Kidney (tissue), 14 donors: ENCODE results near the gene WDFY2. TPM values are rescaled to one million over a fixed set of nuclear protein-coding genes. Genes with fewer than 3 reads are reported as not detected.

ENCODE experiments used
- DNase-seq, 5 donors: peaks; one replicate each; pipeline ENCODE4 v3.0.0-alpha.2; 2013 to 2020
- FAIRE-seq: peaks from 2 replicates; lab custom pipeline; 2012; peaks lifted over from hg19 to GRCh38; lab: Jason Lieb, UNC
- H3K27ac ChIP-seq, 2 donors: one replicate each; pipeline ENCODE4 v1.7.0; 2013; ENCODE audit warnings: low read depth in 2 of 2, low read length in 2 of 2, inconsistent platforms in 1 of 2
- H3K27me3 ChIP-seq: one replicate; pipeline ENCODE4 v1.7.1; 2013; ENCODE audit warnings: low read length, inconsistent platforms; ENCODE audit not compliant: control insufficient read depth, insufficient read depth
- H3K36me3 ChIP-seq, 3 donors: one replicate each; pipeline versions ENCODE4 v1.7.0 to v1.7.1; 2013; ENCODE audit warnings: low read length in 3 of 3, control low read depth in 1 of 3, inconsistent platforms in 1 of 3; ENCODE audit not compliant: insufficient read depth in 3 of 3, control insufficient read depth in 2 of 3
- H3K4me1 ChIP-seq, 3 donors: one replicate each; pipeline versions ENCODE4 v1.7.0 to v1.7.1; 2013; ENCODE audit warnings: low read length in 3 of 3, inconsistent platforms in 1 of 3, low read depth in 1 of 3; ENCODE audit not compliant: control insufficient read depth in 2 of 3, insufficient read depth in 2 of 3
- H3K4me3 ChIP-seq, 3 donors: one replicate each; pipeline versions ENCODE4 v1.7.0 to v1.8.1; 2013; ENCODE audit warnings: low read length in 3 of 3, control low read depth in 1 of 3, inconsistent platforms in 1 of 3
- H3K9ac ChIP-seq, 3 donors: one replicate each; pipeline versions ENCODE4 v1.7.0 to v1.7.1; 2013; ENCODE audit warnings: low read length in 3 of 3, control low read depth in 1 of 3, inconsistent platforms in 1 of 3
- H3K9me3 ChIP-seq, 3 donors: one replicate each; pipeline versions ENCODE4 v1.7.0 to v1.7.1; 2013; ENCODE audit warnings: low read length in 3 of 3, control low read depth in 1 of 3, inconsistent platforms in 1 of 3; ENCODE audit not compliant: control insufficient read depth in 2 of 3, insufficient read depth in 1 of 3
- intact Hi-C: fragments of 100-400 bp; cut with DNase I; formaldehyde crosslinking; loops from one replicate; pipeline ENCODE4 v1.11.1; 2022
- polyA plus RNA-seq: library from polyadenylated mRNA; stranded (reverse); fragments of 350-450 nt; fragmentation: Illumina TruSeq; extraction: RNeasy Lipid Tissue Mini Kit (QIAGEN cat#74804); gene quantifications from one replicate; pipeline ENCODE4 v1.2.3, GENCODE V29; 2014; ENCODE audit warnings: low read depth, low replicate concordance; ENCODE audit not compliant: insufficient read depth
- total RNA-seq: library from RNA; stranded (reverse); fragmentation: NEBNext Ultra II Directional; extraction: Animal tissue kit (Norgen Biotek cat#: 25700); gene quantifications from one replicate; pipeline ENCODE4 v1.2.1, GENCODE V29; 2021
- TF ChIP-seq, protein P1 (sequence below): IDR thresholded peaks from 3 replicates; pipeline ENCODE4 v1.5.1; 2012; ENCODE audit warnings: mild to moderate bottlenecking, moderate library complexity, borderline replicate concordance; ENCODE audit not compliant: insufficient read depth; ENCODE audit errors: extremely low read depth
- donor health status: control.
- donor health status: control.
- donor health status: control.
- donor health status: control.
- donor health status: control.
- donor health status: DM: yes; HTN: yes; CAD: no.
- donor health status: Normal renal cell carcinoma (clear cell type).

WDFY2 gene
- total and polyA plus RNA-seq, 2 donors from 2014 or later, result 4.8 to 13.0 TPM

DNA sequence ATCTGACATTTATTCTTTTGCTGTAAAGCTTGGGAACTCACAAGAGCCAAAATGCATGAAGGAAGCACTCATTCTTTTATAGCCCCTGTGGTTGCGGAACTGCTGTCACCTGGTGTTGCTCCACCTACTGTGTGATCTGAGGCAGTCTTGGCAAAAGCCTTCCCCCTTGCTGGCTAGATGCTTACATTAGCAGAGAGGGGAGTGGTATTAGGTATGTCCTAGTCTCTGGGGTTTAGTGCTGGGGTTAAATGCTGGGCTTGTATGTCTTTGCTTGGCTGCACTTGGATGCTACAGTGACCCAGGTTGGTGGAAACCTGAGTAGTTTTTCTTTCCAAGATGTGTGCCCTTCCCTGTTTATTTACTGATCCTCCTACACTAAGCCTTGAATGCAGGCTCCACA is 99.3 kb downstream of the WDFY2 start:
- H3K9me3 ChIP-seq, result no peaks in the 10 kb centered on the region
- DNase-seq (peak in 4 of 5 donors; percentile 69 to 93 (median 82)), FAIRE-seq (no peak)
- no peaks in the 10 kb centered on the region for H3K36me3 ChIP-seq
- H3K27me3 ChIP-seq, result no peaks in the 10 kb centered on the region
- TF ChIP-seq, protein P1, sequence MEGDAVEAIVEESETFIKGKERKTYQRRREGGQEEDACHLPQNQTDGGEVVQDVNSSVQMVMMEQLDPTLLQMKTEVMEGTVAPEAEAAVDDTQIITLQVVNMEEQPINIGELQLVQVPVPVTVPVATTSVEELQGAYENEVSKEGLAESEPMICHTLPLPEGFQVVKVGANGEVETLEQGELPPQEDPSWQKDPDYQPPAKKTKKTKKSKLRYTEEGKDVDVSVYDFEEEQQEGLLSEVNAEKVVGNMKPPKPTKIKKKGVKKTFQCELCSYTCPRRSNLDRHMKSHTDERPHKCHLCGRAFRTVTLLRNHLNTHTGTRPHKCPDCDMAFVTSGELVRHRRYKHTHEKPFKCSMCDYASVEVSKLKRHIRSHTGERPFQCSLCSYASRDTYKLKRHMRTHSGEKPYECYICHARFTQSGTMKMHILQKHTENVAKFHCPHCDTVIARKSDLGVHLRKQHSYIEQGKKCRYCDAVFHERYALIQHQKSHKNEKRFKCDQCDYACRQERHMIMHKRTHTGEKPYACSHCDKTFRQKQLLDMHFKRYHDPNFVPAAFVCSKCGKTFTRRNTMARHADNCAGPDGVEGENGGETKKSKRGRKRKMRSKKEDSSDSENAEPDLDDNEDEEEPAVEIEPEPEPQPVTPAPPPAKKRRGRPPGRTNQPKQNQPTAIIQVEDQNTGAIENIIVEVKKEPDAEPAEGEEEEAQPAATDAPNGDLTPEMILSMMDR, result no peak
- H3K4me1 ChIP-seq, result no peaks in the 10 kb centered on the region
- no peak overlapping the region for H3K4me3 ChIP-seq
- H3K9ac ChIP-seq, result no peak overlapping the region
- H3K27ac ChIP-seq, result no peak overlapping the region
- intact Hi-C loops, result no loop called here

DNA sequence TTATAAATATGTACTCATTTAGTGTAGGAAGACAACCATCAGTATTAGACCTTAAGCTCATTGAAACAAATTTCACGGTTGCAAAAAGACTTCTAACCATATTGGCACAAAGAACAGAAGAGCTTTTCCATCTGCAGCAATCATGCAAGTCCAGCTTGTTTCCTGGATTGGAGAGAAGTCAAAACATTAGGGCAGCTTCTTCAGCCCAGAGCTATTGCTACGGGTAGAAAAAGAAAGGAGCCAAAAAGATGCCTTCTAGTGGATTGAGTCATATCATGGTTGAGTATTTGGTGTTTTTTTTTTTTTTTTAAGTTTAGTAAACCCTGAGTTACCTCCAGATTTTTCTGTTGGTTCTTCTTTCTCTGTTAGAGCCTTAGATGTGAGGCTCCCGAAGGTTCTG is 99.8 kb downstream of the WDFY2 start:
- no peaks in the 10 kb centered on the region for H3K4me1 ChIP-seq
- no peak overlapping the region for H3K9ac ChIP-seq
- no peaks in the 10 kb centered on the region for H3K36me3 ChIP-seq
- no peaks in the 10 kb centered on the region for H3K9me3 ChIP-seq
- no peak overlapping the region for H3K27ac ChIP-seq
- no peak for FAIRE-seq
- DNase-seq, result no peak
- H3K4me3 ChIP-seq, result no peak overlapping the region
- intact Hi-C loops, result no loop called here
- TF ChIP-seq, protein P1, result no peak
- no peaks in the 10 kb centered on the region for H3K27me3 ChIP-seq

DNA sequence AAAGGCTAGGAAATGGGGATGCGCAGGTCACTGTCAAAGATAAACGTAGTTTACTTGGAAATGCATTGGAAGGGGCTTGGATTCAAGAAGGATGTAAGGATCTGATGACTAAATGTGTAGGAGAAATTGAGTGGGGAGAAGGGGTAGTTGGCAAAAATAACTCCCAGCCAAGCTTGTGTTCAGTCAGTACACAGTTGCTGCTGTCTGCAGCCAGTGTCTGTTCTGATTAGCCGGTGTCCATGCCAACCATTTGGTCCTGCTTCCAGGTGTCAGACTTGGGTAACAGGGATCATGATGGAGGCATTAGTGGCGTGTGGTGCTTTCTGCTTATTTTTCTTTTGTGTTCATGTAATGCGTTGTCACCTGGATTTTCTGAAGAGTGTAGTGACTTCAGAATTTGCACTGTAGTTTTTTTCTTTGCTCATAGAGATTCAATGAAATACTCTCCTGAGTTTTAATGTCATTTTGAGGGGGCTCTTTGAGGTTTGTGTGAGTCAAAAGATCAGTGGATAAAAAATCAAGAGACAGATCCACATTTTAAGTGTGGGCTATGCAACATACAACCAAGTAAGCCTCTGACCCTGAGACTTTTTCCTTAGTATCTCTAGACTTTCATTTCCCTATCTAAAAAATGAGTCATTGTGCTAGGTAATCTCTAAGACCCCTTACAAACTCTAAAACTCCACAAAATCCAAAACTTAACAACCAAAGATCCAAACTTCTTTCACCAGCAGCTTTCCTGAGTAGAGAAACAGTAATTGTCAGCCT is 103.9 kb downstream of the WDFY2 start:
- FAIRE-seq, result no peak
- intact Hi-C loops, result no loop called here
- Histone ChIP-seq H3K4me3 (no peak overlapping the region), H3K9ac (no peak overlapping the region), H3K9me3 (no peaks in the 10 kb centered on the region), H3K4me1 (no peaks in the 10 kb centered on the region), H3K27me3 (no peaks in the 10 kb centered on the region), H3K36me3 (no peaks in the 10 kb centered on the region), H3K27ac (no peak overlapping the region)
- peak in 3 of 5 donors; percentile 16 to 37 (median 26) for DNase-seq
- TF ChIP-seq, protein P1, result no peak
